Uterus (tissue), 2 donors: Measurements from ENCODE around the gene TMEM94.

Source experiments
- POLR2A ChIP-seq, 2 donors: fragments of 450-650 bp; IDR thresholded peaks; one replicate each; pipeline ENCODE4 v1.6.1; 2016; ENCODE audit warnings: antibody characterized with exemption in 2 of 2, mild to moderate bottlenecking in 1 of 2, moderate library complexity in 1 of 2
- TF ChIP-seq, protein P1 (sequence below), 4 experiments: fragments of 200-600 bp in 2 of 4; fragments of 450-650 bp in 2 of 4; sonication (generic) in 2 of 4; IDR thresholded peaks; one replicate each; pipeline ENCODE4 v1.5.1; 2016 to 2019; ENCODE audit warnings: antibody characterized with exemption in 4 of 4, mild to moderate bottlenecking in 2 of 4, moderate library complexity in 1 of 4

DNA sequence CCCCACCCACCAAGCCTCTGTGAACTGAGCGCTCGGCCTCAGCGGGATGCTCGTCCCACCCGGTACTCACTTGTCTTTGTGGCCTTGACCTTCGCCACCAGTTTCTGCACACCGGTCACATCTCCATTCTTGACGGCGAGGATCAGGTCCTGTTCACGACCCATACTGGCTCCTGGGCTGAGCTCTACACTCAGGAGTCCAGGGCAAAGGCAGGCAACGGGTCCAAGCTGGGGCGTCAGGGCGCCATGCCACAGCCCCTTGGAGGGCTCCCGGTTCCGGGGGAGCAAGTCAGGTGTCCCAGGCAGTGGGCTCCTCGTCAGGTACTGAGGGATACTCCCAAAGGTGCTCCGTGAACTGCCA is 57.2 kb downstream of the TMEM94 start:
- TF ChIP-seq, protein P1, sequence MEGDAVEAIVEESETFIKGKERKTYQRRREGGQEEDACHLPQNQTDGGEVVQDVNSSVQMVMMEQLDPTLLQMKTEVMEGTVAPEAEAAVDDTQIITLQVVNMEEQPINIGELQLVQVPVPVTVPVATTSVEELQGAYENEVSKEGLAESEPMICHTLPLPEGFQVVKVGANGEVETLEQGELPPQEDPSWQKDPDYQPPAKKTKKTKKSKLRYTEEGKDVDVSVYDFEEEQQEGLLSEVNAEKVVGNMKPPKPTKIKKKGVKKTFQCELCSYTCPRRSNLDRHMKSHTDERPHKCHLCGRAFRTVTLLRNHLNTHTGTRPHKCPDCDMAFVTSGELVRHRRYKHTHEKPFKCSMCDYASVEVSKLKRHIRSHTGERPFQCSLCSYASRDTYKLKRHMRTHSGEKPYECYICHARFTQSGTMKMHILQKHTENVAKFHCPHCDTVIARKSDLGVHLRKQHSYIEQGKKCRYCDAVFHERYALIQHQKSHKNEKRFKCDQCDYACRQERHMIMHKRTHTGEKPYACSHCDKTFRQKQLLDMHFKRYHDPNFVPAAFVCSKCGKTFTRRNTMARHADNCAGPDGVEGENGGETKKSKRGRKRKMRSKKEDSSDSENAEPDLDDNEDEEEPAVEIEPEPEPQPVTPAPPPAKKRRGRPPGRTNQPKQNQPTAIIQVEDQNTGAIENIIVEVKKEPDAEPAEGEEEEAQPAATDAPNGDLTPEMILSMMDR (IDR thresholded peaks at IDR 0.05) = no peak
- no peak for TF ChIP-seq POLR2A (IDR thresholded peaks at IDR 0.05)
